OCI-LY3 (cell line): ENCODE results near the gene KDM5C.
"Not testable (repeated sequence)": the region's sequence is repeated elsewhere in the genome, so short reads cannot be mapped to it uniquely, and the experiment has no call there.

ENCODE experiments used
- H2AFZ ChIP-seq: fragments of 200-600, 300-600 bp; shearing (Covaris generic); 2 replicates; pipeline ENCODE4 v1.6.0; 2014; ENCODE audit warnings: antibody characterized with exemption, low read depth, low read length
- H3K27ac ChIP-seq: fragments of 200-600, 300-600 bp; sonication (generic); 2 replicates; pipeline ENCODE4 v1.5.1; 2014; ENCODE audit warnings: mild to moderate bottlenecking, low read length, moderate library complexity, mixed read lengths
- H3K27me3 ChIP-seq: fragments of 200-600, 300-600 bp; sonication (generic); 2 replicates; pipeline ENCODE4 v1.6.1; 2014; ENCODE audit warnings: low read depth, low read length, mixed read lengths
- H3K36me3 ChIP-seq: fragments of 200-600, 300-600 bp; sonication (generic); replicated peaks from 2 replicates; pipeline ENCODE3; 2014; ENCODE audit warnings: low read depth, low read length, mixed read lengths
- H3K4me1 ChIP-seq: fragments of 300-600, 200-600 bp; sonication (generic); 2 replicates; pipeline ENCODE4 v1.6.1; 2014; ENCODE audit warnings: low read length, mixed read lengths
- H3K4me2 ChIP-seq: fragments of 200-600, 300-600 bp; sonication (generic); 2 replicates; pipeline ENCODE4 v1.6.1; 2014; ENCODE audit warnings: low read length, mixed read lengths
- H3K4me3 ChIP-seq: fragments of 300-600, 200-600 bp; sonication (generic); 2 replicates; pipeline ENCODE4 v1.5.1; 2014; ENCODE audit warnings: antibody characterized with exemption, mild to moderate bottlenecking, low read length, moderate library complexity
- H3K79me2 ChIP-seq: fragments of 300-600, 200-600 bp; shearing (Covaris generic); 2 replicates; pipeline ENCODE4 v1.6.1; 2014; ENCODE audit warnings: mild to moderate bottlenecking, low read length, mixed read lengths
- H3K9ac ChIP-seq: fragments of 300-600, 200-600 bp; shearing (Covaris generic); 2 replicates; pipeline ENCODE4 v1.6.0; 2014; ENCODE audit warnings: mild to moderate bottlenecking, low read length, moderate library complexity
- H3K9me3 ChIP-seq: fragments of 200-600, 300-600 bp; shearing (Covaris generic); 2 replicates; pipeline ENCODE4 v1.6.1; 2014; ENCODE audit warnings: low read length, mixed read lengths; ENCODE audit not compliant: insufficient read depth
- H4K20me1 ChIP-seq: fragments of 200-600, 300-600 bp; sonication (generic); 2 replicates; pipeline ENCODE4 v1.6.1; 2016; ENCODE audit warnings: low read length, mixed read lengths; ENCODE audit not compliant: insufficient read depth
- EZH2phosphoT487 ChIP-seq: fragments of 200-600 bp; shearing (Covaris generic); IDR thresholded peaks from 2 replicates; pipeline ENCODE4 v1.6.1; 2018; ENCODE audit warnings: antibody characterized with exemption, mixed run types, low read depth
- TF ChIP-seq, protein P1 (sequence below): fragments of 200-600, 300-600 bp; sonication (generic); IDR thresholded peaks from 2 replicates; pipeline ENCODE4 v1.5.1; 2014; ENCODE audit warnings: antibody characterized with exemption, low read length, low read depth

KDM5C gene

GRCh38 chrX:53171356-53171755, 53.7 kb downstream of the KDM5C start:
- Histone ChIP-seq H3K9ac (no peak overlapping the region), H3K27me3 (no peaks in the 10 kb centered on the region), H3K4me2 (no peak overlapping the region), H3K9me3 (peaks cover 4% of the 10 kb centered on the region; the same call in 1 of the 2 replicates), H4K20me1 (no peaks in the 10 kb centered on the region), H3K36me3 (no peaks in the 10 kb centered on the region), H3K4me1 (no peaks in the 10 kb centered on the region), H3K4me3 (no peak overlapping the region), H3K27ac (no peak overlapping the region), H3K79me2 (no peaks in the 10 kb centered on the region), H2AFZ (no peak overlapping the region)
- TF ChIP-seq EZH2phosphoT487 = no peak
- TF ChIP-seq, protein P1, sequence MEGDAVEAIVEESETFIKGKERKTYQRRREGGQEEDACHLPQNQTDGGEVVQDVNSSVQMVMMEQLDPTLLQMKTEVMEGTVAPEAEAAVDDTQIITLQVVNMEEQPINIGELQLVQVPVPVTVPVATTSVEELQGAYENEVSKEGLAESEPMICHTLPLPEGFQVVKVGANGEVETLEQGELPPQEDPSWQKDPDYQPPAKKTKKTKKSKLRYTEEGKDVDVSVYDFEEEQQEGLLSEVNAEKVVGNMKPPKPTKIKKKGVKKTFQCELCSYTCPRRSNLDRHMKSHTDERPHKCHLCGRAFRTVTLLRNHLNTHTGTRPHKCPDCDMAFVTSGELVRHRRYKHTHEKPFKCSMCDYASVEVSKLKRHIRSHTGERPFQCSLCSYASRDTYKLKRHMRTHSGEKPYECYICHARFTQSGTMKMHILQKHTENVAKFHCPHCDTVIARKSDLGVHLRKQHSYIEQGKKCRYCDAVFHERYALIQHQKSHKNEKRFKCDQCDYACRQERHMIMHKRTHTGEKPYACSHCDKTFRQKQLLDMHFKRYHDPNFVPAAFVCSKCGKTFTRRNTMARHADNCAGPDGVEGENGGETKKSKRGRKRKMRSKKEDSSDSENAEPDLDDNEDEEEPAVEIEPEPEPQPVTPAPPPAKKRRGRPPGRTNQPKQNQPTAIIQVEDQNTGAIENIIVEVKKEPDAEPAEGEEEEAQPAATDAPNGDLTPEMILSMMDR = no peak

DNA sequence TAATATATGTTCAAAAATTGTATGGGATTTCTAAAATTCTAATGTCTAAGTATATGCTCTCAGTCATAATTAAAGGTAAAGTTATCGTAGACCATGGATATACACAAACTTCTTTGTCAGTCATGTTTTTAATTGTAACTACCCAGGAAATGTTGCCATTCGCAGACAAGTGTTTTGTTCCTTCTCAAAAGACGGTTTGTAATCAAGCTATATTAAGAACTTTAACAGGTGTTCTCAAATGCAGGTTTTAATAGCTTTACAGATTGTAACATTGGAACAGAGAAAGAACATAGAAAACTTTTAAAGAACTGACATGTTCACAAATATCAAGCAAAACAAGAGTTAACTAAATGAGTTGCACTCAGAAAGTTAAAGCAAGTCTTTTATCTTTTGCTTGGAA, 58.9 kb downstream of the KDM5C start:
- no peak overlapping the region for H3K9ac ChIP-seq
- no peak for TF ChIP-seq EZH2phosphoT487
- TF ChIP-seq, protein P1 = no peak
- no peak overlapping the region for H3K4me3 ChIP-seq
- H3K27ac ChIP-seq = no peak overlapping the region
- no peaks in the 10 kb centered on the region for H3K4me1 ChIP-seq
- no peaks in the 10 kb centered on the region for H3K36me3 ChIP-seq
- no peak overlapping the region for H3K4me2 ChIP-seq
- H2AFZ ChIP-seq = no peak overlapping the region
- H4K20me1 ChIP-seq = no peaks in the 10 kb centered on the region
- H3K79me2 ChIP-seq = no peaks in the 10 kb centered on the region
- no peaks in the 10 kb centered on the region for H3K9me3 ChIP-seq
- no peaks in the 10 kb centered on the region for H3K27me3 ChIP-seq

GRCh38 chrX:53164566-53164965, 60.4 kb downstream of the KDM5C start:
- not testable (repeated sequence) for H3K79me2 ChIP-seq, H3K27ac ChIP-seq, H3K9me3 ChIP-seq, H4K20me1 ChIP-seq, H2AFZ ChIP-seq, H3K9ac ChIP-seq, H3K27me3 ChIP-seq, H3K4me1 ChIP-seq, H3K4me3 ChIP-seq, H3K36me3 ChIP-seq, H3K4me2 ChIP-seq

GRCh38 chrX:53163436-53163835, 61.6 kb downstream of the KDM5C start:
- H3K9ac ChIP-seq = no peak overlapping the region
- TF ChIP-seq, protein P1 = no peak
- no peak for TF ChIP-seq EZH2phosphoT487
- H4K20me1 ChIP-seq = no peaks in the 10 kb centered on the region
- no peak overlapping the region for H3K27ac ChIP-seq
- H3K9me3 ChIP-seq = no peaks in the 10 kb centered on the region
- H3K27me3 ChIP-seq = no peaks in the 10 kb centered on the region
- no peak overlapping the region for H3K4me3 ChIP-seq
- no peaks in the 10 kb centered on the region for H3K79me2 ChIP-seq
- H3K4me2 ChIP-seq = no peak overlapping the region
- no peaks in the 10 kb centered on the region for H3K36me3 ChIP-seq
- H3K4me1 ChIP-seq = no peaks in the 10 kb centered on the region
- H2AFZ ChIP-seq = no peak overlapping the region
